Endothelial cell of umbilical vein (primary cell): ENCODE data around the gene FKBP7. TPM values are rescaled to one million over a fixed set of nuclear protein-coding genes. Genes with fewer than 3 reads are reported as not detected.
A peak's percentile ranks its signal among the peaks of the same experiment; 100 is the strongest.

ENCODE experiments used
- BruUV-seq: library from RNA; stranded (reverse); fragments of 400-500 nt; replicated peaks from 2 replicates; lab custom pipeline; 2021; lab: Mats Ljungman, UMichigan
- CTCF ChIA-PET: fragments of 300-600, 350-600 bp; sonication (Branson Sonifier 250); formaldehyde crosslinking; loops from one replicate; lab custom pipeline; 2021; ENCODE audit warnings: antibody characterized with exemption, inconsistent platforms; lab: Charles Lee
- POLR2A ChIA-PET: fragments of 300-600, 350-600 bp; sonication (Branson Sonifier 250); formaldehyde crosslinking; loops from one replicate; lab custom pipeline; 2021; ENCODE audit warnings: antibody characterized with exemption, inconsistent platforms; lab: Charles Lee
- DNase-seq: peaks from one replicate; pipeline ENCODE4 v3.0.0-alpha.2; 2011; ENCODE audit warnings: low read depth, low spot score
- FAIRE-seq: peaks from 2 replicates; lab custom pipeline; 2011; peaks lifted over from hg19 to GRCh38; lab: Jason Lieb, UNC
- H2AFZ ChIP-seq: 2 replicates; pipeline ENCODE4 v1.6.0; 2012; ENCODE audit warnings: low read depth, low read length, control low read depth, inconsistent platforms
- H3K27ac ChIP-seq: 2 replicates; pipeline ENCODE4 v1.5.1; 2011; ENCODE audit warnings: low read depth, mild to moderate bottlenecking, control low read depth, low read length, moderate library complexity; ENCODE audit not compliant: insufficient read depth
- H3K27me3 ChIP-seq, 2 experiments: 2 replicates each; pipeline versions ENCODE4 v1.6.0 to v1.6.1; 2011; ENCODE audit warnings: low read length in 2 of 2, mixed read lengths in 1 of 2; ENCODE audit not compliant: control insufficient read depth in 2 of 2, insufficient read depth in 2 of 2
- H3K36me3 ChIP-seq, 2 experiments: 2 replicates in 1 of 2; 3 replicates in 1 of 2; pipeline ENCODE4 v1.5.1; 2011; ENCODE audit warnings: low read length in 2 of 2, mild to moderate bottlenecking in 1 of 2, moderate library complexity in 1 of 2; ENCODE audit not compliant: control insufficient read depth in 2 of 2, insufficient read depth in 2 of 2; ENCODE audit errors: extremely low read depth in 1 of 2
- H3K4me1 ChIP-seq: 3 replicates; pipeline ENCODE4 v1.5.1; 2011; ENCODE audit warnings: mild to moderate bottlenecking, low read length; ENCODE audit not compliant: control insufficient read depth, insufficient read depth; ENCODE audit errors: extremely low read depth
- H3K4me2 ChIP-seq: 2 replicates; pipeline ENCODE4 v1.6.1; 2011; ENCODE audit warnings: low read length, control low read depth, mixed read lengths; ENCODE audit not compliant: insufficient read depth
- H3K4me3 ChIP-seq, 3 experiments: fragments of 200-600 bp in 1 of 3; sonication (generic), shearing (Covaris generic) in 1 of 3; replicated peaks in 1 of 3; 2 replicates each; pipeline ENCODE4 v1.5.1; 2011 to 2016; ENCODE audit warnings: control low read depth in 3 of 3, low read length in 3 of 3, mild to moderate bottlenecking in 2 of 3, inconsistent platforms in 1 of 3, low read depth in 1 of 3, moderate library complexity in 1 of 3; ENCODE audit not compliant: insufficient read depth in 1 of 3
- H3K79me2 ChIP-seq: 2 replicates; pipeline ENCODE4 v1.6.0; 2012; ENCODE audit warnings: low read length, inconsistent platforms; ENCODE audit not compliant: control insufficient read depth, insufficient read depth
- H3K9ac ChIP-seq: replicated peaks from 2 replicates; pipeline ENCODE3; 2011; ENCODE audit warnings: low read length, control low read depth; ENCODE audit not compliant: insufficient read depth; ENCODE audit errors: extremely low read depth
- H3K9me1 ChIP-seq: replicated peaks from 3 replicates; pipeline ENCODE4 v1.6.0; 2011; ENCODE audit warnings: mild to moderate bottlenecking, low read length; ENCODE audit not compliant: control insufficient read depth, insufficient read depth; ENCODE audit errors: extremely low read depth
- H3K9me3 ChIP-seq: replicated peaks from 2 replicates; pipeline ENCODE4 v1.5.1; 2012; ENCODE audit warnings: low read length, inconsistent platforms; ENCODE audit not compliant: control insufficient read depth, insufficient read depth
- H4K20me1 ChIP-seq: replicated peaks from 2 replicates; pipeline ENCODE3; 2011; ENCODE audit warnings: mild to moderate bottlenecking, low read length; ENCODE audit not compliant: control insufficient read depth, insufficient read depth; ENCODE audit errors: extremely low read depth
- EZH2 ChIP-seq: IDR thresholded peaks from 2 replicates; pipeline ENCODE4 v1.6.1; 2012; ENCODE audit warnings: borderline replicate concordance, low read depth, mild to moderate bottlenecking, moderate library complexity, low read length, inconsistent platforms; ENCODE audit not compliant: severe bottlenecking
- FOS ChIP-seq: IDR thresholded peaks from 2 replicates; pipeline ENCODE4 v1.6.1; 2011; ENCODE audit warnings: mild to moderate bottlenecking, low read length, moderate library complexity, borderline replicate concordance; ENCODE audit not compliant: insufficient read depth
- GATA2 ChIP-seq: IDR thresholded peaks from 2 replicates; pipeline ENCODE4 v1.7.0; 2011; ENCODE audit warnings: low read depth, mild to moderate bottlenecking, moderate library complexity, mixed read lengths, low read length; ENCODE audit not compliant: insufficient read length, insufficient read depth
- JUN ChIP-seq: IDR thresholded peaks from 2 replicates; pipeline ENCODE4 v1.6.1; 2011; ENCODE audit warnings: borderline replicate concordance, low read depth; ENCODE audit not compliant: insufficient read length, insufficient read depth
- MYC ChIP-seq: IDR thresholded peaks from one replicate; pipeline ENCODE4 v1.6.1; 2011; ENCODE audit warnings: mild to moderate bottlenecking, low read depth, low read length
- POLR2A ChIP-seq: IDR thresholded peaks from 2 replicates; pipeline ENCODE4 v1.6.1; 2012; ENCODE audit warnings: low read depth, mild to moderate bottlenecking, control low read depth, low read length
- POLR2AphosphoS5 ChIP-seq: IDR thresholded peaks from 2 replicates; pipeline ENCODE4 v1.6.1; 2012; ENCODE audit warnings: low read depth, mild to moderate bottlenecking, control low read depth, low read length, moderate library complexity; ENCODE audit not compliant: insufficient read depth
- dilution Hi-C: fragments of 300-500 bp; cut with MboI; formaldehyde crosslinking; loops from one replicate; pipeline ENCODE4 v1.15.0; 2019; ENCODE audit warnings: low sequenced_read_pairs; ENCODE audit not compliant: extremely low pct_ligation_motif_present
- intact Hi-C: fragments of 100-400 bp; cut with micrococcal nuclease; formaldehyde crosslinking; loops from one replicate; pipeline ENCODE4 v1.10.0; 2022
- polyA plus RNA-seq, 4 experiments: library from polyadenylated mRNA; depleted of rRNA in 3 of 4; stranded (reverse) in 3 of 4; unstranded in 1 of 4; fragments of >200 nt; gene quantifications; 2 replicates each; pipeline versions ENCODE4 v1.2.1 to v1.2.3, GENCODE V29; 2011 to 2012; ENCODE audit warnings: missing spikeins in 1 of 4
- total RNA-seq: library from RNA; stranded (reverse); gene quantifications from 2 replicates; pipeline ENCODE4 v1.2.3, GENCODE V29; 2021
- TF ChIP-seq, protein P1 (sequence below), 2 donors: IDR thresholded peaks; 1 replicate in 1 of 2; 2 replicates in 1 of 2; pipeline ENCODE4 v1.5.1; 2011; ENCODE audit warnings: low read length in 2 of 2, mild to moderate bottlenecking in 2 of 2, moderate library complexity in 2 of 2, control low read depth in 1 of 2, inconsistent platforms in 1 of 2, low read depth in 1 of 2; ENCODE audit not compliant: insufficient read depth in 1 of 2; ENCODE audit errors: extremely low read depth in 1 of 2
- TF ChIP-seq, protein P2 (sequence below): IDR thresholded peaks from 2 replicates; pipeline ENCODE4 v1.6.1; 2011; ENCODE audit not compliant: insufficient read depth, insufficient read length

The FKBP7 gene
- total and polyA plus RNA-seq, 2 donors (not counting 3 experiments of a cell fraction or from before 2014, with no cell fraction given) = 11.2 to 20.5 TPM

DNA sequence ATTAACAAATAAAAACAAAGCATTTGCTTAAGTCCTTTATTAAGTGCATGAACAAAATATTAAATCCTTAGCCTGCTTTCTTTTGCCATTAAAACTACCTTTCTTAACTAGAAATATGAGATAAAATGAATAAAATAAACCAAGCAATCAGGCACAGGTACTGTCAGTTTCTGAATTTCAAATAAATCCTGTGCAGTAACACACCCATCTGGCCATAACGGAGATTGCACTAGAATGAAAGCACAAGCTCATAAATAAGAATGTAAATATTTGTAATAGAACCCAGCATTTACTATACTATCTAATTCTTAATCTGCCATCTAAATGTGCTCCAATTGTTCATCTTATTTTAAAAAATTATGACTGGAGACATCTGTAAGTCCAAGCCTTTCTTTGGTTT, 59.3 kb downstream of the FKBP7 start:
- DNase-seq (peak; percentile 48), FAIRE-seq (no peak)
- ChIA-PET CTCF (interaction anchor here (0.6 to 3.3 kb wide), 35 partner anchors 10 to 647 kb away, joined by 3 to 42 read pairs (median 4); partner anchors contain the start of genes PJVK, PRKRA and RBM45), POLR2A (no interaction called here)
- Histone ChIP-seq H3K79me2 (no peaks in the 10 kb centered on the region), H3K4me2 (no peak overlapping the region), H3K27ac (no peak overlapping the region), H3K4me3 (no peak overlapping the region), H3K9me1 (no peaks in the 10 kb centered on the region), H3K9me3 (no peaks in the 10 kb centered on the region), H3K36me3 (peaks cover 0 to 2% of the 10 kb centered on the region in 2 experiments), H4K20me1 (no peaks in the 10 kb centered on the region), H3K4me1 (peaks cover 8% of the 10 kb centered on the region), H3K9ac (no peak overlapping the region), H3K27me3 (no peaks in the 10 kb centered on the region), H2AFZ (no peak overlapping the region)
- intact Hi-C loops (no loop called here), dilution Hi-C loops (no loop called here)
- BruUV-seq = no TSS peak
- TF ChIP-seq EZH2 = no peak
- TF ChIP-seq, protein P1, sequence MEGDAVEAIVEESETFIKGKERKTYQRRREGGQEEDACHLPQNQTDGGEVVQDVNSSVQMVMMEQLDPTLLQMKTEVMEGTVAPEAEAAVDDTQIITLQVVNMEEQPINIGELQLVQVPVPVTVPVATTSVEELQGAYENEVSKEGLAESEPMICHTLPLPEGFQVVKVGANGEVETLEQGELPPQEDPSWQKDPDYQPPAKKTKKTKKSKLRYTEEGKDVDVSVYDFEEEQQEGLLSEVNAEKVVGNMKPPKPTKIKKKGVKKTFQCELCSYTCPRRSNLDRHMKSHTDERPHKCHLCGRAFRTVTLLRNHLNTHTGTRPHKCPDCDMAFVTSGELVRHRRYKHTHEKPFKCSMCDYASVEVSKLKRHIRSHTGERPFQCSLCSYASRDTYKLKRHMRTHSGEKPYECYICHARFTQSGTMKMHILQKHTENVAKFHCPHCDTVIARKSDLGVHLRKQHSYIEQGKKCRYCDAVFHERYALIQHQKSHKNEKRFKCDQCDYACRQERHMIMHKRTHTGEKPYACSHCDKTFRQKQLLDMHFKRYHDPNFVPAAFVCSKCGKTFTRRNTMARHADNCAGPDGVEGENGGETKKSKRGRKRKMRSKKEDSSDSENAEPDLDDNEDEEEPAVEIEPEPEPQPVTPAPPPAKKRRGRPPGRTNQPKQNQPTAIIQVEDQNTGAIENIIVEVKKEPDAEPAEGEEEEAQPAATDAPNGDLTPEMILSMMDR (IDR thresholded peaks at IDR 0.05; ENCODE audit: extremely low read depth in 1 of 2, insufficient read depth in 1 of 2, low read depth in 1 of 2, low read length in 2 of 2) = peak in 1 of 2 donors; percentile 10

DNA sequence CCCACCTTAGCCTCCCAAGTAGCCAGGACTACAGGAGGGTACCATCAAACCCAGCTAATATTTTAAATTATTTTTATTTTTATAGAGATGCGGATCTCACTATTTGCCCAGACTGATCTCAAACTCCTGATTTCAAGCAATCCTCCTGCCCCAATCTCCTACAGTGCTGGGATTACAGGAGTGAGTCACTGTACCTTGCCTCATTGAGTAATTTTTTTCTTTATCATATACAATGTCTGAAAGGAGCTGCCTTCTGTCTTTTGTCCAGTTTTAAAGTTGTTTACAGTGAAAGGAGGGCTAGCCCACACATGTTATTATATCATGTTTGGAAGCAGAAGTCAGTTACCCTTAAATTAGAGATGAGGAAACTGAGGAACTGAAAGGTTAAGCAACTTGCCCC, 60.0 kb downstream of the FKBP7 start:
- H3K4me3 ChIP-seq = no peak overlapping the region
- FAIRE-seq = peak; percentile 31
- CTCF ChIA-PET = interaction anchor here (0.9 to 3.3 kb wide), 12 partner anchors 13 to 646 kb away, joined by 3 to 42 read pairs (median 7); partner anchors contain the start of gene RBM45
- no TSS peak for BruUV-seq
- H3K27me3 ChIP-seq = no peaks in the 10 kb centered on the region
- peaks cover 8% of the 10 kb centered on the region for H3K4me1 ChIP-seq
- no peaks in the 10 kb centered on the region for H3K9me3 ChIP-seq
- H3K79me2 ChIP-seq = no peaks in the 10 kb centered on the region
- TF ChIP-seq, protein P1 (IDR thresholded peaks at IDR 0.05; ENCODE audit: extremely low read depth in 1 of 2, insufficient read depth in 1 of 2, low read depth in 1 of 2, low read length in 2 of 2) = no peak
- TF ChIP-seq MYC = no peak
- TF ChIP-seq FOS = no peak
- no peak for TF ChIP-seq JUN
- TF ChIP-seq GATA2 = no peak
- TF ChIP-seq, protein P2, sequence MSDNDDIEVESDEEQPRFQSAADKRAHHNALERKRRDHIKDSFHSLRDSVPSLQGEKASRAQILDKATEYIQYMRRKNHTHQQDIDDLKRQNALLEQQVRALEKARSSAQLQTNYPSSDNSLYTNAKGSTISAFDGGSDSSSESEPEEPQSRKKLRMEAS = no peak
- TF ChIP-seq POLR2A = no peak
- TF ChIP-seq POLR2AphosphoS5 = no peak
- no peak for TF ChIP-seq EZH2
- intact Hi-C loops (no loop called here), dilution Hi-C loops (no loop called here)
- peaks cover 0 to 2% of the 10 kb centered on the region in 2 experiments for H3K36me3 ChIP-seq
- H2AFZ ChIP-seq = no peak overlapping the region
- no peak overlapping the region for H3K4me2 ChIP-seq
- H3K9me1 ChIP-seq = no peaks in the 10 kb centered on the region
- POLR2A ChIA-PET = no interaction called here
- H3K9ac ChIP-seq = no peak overlapping the region
- no peak for DNase-seq
- H4K20me1 ChIP-seq = no peaks in the 10 kb centered on the region
- H3K27ac ChIP-seq = no peak overlapping the region
